GM19043 (cell line): ENCODE data around the gene JAKMIP3.
"Not testable (repeated sequence)": the region's sequence is repeated elsewhere in the genome, so short reads cannot be mapped to it uniquely, and the experiment has no call there.

Experiments
- ATAC-seq: cut with Tn5 transposase; IDR thresholded peaks from one replicate; pipeline ENCODE4 v1.9.1; 2021; ENCODE audit warnings: low read depth; ENCODE audit not compliant: unreplicated experiment

The JAKMIP3 gene

DNA sequence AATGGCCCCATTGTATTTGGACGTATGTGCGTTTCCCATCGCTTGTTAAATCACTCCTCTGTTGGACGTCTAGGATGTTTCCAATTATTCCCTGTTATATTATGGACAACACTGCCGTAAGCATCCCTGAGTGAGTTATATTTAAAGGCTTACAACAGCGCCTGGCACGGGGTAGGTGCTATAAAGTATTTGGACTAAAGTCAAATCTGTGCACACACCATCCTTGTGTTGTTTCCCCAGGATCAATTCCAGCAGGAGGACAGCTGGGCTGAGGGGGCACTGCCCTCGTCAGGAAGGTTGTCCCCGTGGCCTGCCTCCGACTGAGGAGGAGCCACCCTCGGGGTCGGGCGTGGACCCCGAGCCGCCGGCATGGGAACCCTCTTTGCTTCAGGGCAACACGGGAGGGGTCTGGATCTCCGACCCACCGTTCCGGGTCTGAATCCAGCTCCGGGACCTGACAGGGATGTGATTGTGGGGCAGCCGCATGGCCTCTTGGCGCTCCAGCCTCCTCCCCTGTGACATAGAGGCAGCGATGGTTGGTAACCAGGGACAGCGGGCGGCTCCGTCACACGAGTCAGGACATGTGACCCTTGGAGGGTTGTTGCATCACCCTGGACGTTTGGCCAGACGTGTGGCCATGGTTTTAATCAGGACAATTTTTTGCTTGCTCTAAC is 1.5 kb upstream of the JAKMIP3 start:
- ATAC-seq: no peak

DNA sequence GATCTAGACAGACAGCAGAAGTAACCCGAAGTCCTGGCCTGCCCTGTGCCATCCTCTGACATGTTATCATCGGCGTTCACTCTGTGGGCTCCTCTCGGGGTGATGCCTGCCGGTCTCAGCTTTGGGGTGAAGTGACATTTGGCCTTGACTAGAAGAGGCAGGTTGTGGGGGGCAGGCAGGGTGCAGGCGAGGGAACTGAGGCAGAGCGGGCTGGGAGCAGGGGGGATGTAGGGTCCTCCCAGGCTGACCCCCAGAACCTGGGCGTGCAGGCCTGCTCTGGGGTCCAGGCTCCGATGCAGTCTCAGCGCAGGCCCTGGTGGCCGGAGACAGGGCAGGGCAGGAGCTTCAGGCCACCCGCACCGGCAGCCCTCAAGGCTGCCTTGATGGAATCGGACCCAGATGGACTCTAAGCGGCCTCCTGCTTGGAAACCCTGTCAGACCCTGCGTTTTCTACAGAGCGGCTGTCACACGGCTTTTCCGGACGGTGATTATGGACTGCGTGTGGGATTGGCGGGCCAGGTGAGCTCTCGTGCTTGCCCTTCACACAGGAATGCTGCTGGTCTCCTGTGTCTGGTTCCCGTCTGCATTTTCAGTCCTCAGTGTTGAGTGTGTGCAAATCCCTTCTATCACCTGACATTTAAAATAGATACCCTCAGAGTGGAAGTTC is 842 bp upstream of the JAKMIP3 start:
- no peak for ATAC-seq

DNA sequence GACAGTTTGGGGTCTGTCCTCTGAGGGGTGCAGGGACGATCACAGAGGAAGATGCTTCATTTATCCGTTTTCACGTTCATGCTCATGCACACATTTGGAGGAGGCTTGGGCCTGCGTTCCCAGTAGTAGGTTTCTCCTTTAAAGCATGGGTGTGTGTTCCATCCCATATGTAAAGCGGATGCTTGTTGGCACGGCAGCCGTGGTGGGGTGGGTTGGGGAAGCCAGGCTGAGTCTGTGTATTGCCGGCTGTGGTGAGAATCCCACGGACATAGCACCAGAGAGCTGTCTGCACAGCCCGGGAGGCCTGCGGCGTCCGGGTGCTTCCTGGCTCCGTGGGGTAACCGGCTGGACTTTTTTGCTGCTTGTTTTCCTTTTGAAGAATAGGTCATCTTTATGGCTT is 440 bp downstream of the JAKMIP3 start:
- ATAC-seq: no peak

DNA sequence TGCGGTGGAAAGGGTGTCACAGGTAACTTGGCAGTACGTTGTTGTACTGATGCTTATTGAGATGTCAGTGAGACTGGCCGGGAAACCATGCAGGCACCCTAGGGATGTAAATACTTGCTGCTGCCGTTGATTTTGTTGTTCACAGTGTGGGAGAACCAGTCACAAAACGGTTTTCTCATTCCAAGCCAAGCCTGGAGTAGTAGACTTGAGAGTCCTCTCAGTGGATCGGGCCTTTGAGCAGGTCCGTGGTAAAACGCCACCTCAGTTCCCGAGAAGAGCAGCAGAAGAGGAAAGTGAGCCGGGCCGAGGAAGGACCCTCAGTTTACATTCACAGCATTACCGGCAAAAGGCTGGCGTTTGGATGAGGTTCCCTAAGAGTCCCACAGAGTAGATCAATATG is 1.1 kb downstream of the JAKMIP3 start:
- ATAC-seq: no peak

DNA sequence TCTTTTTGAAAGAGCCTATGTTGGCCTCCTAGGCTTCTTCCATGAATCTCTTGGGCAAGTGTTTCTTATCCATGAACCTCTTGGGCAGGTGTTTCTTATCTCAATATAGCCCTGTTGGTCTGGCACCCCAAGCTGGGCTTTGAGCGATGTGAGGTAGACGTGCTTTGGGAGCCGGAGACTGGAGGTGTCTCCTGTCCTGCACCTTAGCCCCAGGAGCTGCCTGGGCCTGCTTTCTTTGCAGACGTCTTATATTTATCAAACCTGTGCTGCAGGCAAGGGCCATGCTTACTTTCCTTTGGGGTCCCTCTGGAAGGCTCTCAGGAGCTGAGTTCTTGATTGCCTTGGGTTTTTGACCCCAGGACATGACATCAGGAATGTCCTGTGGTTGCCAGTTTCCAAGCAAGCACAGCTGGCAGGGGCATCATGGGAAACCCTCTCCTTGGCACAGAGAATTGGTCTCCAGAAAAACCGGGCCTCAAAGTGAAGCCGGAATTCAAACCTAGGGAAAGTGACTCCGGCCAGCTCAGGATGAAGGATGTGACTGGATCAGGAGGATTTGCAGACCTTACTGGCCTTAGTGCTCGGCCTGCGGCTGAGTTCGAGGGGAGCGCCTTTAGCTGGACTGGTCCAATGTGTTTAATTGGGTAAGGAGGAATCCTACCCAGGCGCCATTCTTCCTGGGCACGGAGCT is 2.8 kb downstream of the JAKMIP3 start:
- ATAC-seq: no peak

DNA sequence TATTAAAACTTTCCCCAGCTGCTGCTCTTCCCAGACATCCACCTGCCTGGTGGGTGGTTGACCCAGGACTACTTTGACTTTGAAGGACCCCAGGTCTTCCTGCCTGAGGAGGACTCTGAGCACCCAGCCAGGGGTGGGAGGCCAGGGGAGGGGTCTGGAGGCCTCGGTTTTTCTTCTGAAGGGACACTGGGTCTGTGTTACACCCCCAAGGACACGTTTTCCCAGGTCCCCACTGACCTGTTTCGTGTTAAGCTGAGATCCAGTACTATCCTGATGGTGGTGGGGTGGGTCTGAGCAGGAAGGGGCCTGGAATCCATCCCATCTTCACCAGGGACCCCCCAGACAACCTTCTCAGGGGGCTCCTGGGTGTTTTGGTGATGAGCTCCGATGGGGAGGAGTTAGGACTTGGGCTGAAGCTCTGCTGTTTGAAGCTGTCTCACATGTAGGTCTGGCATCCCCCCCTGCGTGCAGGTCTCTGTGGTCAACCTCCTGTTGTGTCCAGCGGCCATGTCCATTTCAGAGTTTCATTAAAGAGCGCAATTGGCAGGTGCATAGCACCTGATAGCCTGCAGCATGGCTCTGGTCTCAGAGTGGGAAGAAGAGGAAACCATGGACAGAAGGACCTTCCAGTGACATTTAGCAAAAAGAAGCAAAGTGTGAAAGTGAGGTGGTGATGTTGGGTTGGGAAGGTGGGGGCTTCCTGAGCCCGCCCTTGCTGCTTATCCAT is 3.5 kb downstream of the JAKMIP3 start:
- no peak for ATAC-seq

DNA sequence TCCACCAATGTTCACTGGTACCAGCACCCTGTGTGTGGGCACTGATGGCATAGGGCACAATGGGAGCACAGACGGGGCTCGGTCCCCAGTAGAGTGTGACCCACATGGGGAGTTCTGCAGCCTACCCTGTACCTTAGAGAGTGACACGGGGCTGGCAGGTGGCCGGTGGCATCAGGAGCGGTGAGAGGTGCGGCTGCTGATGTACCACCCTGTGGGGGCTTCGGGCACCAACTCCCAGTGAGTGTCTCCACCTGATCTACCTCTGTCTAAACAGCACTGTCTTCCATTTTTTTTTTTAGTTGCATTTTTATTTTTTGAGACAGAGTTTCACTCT is 4.1 kb downstream of the JAKMIP3 start:
- ATAC-seq: no peak

DNA sequence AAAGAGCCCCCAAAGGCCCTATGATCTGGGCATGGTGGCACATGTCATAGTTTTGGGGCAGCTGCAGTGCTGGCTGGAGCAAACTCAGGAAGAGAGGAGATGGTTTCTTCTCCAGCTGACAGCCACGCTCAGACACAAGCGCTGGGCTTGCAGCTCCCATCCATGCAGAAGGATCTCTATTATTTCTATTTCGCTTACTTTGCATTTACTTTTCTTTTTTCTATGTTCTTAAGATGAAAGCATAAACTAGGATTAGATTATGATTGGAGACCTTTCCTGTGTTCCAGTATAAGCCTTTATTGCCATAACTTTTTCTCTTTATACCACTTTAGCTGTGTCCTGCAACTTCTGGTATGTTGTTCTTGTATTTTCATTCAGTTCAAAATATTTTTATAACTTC is 5.0 kb downstream of the JAKMIP3 start:
- no peak for ATAC-seq

DNA sequence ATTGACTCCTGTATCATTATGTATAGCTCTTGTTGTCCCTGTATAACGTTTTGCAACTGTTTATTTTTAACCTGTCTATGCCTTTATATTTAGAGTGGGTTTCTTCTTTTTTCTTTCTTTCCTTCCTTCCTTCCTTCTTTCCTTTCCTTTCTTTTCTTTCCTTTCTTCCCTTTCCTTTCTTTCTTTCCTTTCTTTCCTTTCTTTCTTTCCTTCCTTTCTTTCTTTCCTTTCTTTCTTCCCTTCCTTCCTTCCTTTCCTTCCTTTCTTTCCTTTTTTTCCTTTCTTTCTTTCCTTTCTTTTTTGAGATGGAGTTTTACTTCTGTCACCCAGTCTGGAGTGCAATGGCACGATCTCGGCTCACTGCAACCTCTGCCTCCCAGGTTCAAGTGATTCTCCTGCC is 5.9 kb downstream of the JAKMIP3 start:
- ATAC-seq: no peak

DNA sequence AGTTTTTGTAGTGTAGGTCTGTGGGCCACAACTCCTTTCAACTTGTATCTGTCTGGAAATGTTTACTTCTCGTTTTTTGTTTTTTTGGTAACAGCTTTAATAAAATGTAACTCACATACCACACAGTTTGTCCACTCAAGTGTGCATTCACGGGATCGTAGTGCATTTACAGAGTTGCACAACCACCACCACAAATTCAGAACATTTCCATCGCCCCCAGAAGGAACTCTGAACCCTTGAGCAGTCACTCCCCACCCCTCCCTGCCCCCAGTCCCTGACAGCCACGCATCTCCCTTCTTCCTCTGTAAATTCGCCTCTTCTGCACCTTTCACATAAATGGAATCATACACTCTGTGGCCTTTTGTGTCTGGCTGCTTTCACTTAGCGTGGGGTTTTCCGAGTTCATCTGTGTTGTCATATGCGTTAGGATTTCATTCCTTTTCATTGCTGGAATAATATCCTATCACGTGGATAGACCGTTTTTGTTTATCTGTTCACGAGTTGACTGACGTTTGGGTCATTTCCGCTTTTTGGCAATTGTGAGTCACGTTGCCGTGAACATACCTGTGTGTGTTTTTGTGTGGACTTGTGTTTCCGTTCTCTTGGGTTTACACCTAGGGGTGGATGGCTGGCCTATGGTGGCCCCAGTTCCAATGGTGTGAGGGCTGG is 10.3 kb downstream of the JAKMIP3 start:
- ATAC-seq: no peak

DNA sequence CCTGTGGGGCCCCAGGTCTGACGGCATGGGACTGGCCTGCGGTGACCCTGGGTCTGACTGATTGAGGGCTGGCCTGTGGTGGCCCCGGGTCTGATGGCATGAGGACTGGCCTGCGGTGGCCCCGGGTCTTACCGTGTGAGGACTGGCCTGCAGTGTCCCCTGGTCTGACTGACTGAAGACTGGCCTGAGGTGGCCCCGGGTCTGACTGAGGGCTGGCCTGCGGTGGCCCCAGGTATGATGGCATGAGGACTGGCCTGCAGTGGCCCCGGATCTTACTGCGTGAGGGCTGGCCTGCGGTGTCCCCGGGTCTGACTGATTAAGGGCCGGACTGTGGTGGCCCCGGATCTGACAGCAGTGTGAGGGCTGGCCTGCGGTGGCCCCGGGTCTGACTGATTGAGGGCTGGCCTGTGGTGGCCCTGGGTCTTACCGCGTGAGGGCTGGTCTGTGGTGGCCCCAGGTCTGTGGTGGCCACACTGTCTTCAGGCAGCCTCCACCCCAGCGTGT is 10.9 kb downstream of the JAKMIP3 start:
- no peak for ATAC-seq

DNA sequence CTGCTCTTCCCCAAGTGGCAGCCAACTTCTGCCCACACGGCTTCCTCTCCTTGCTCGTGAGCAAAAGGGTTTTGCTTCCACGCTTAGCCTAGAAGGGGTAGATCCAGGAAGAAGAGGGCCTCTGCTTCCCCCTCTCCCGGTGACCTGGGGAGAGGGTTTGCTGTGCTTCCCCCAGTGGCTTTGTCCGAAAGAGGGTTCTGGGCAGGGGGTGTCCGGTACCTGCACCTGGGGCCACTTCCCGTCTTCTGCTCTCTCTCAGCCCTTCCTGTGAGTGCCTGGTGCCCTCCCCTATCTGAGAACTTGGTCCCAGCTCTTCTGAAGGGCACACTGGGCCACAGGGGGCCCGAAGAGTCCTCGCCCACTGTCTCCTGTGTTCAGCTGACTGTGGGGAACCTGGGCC is 11.3 kb downstream of the JAKMIP3 start:
- no peak for ATAC-seq

DNA sequence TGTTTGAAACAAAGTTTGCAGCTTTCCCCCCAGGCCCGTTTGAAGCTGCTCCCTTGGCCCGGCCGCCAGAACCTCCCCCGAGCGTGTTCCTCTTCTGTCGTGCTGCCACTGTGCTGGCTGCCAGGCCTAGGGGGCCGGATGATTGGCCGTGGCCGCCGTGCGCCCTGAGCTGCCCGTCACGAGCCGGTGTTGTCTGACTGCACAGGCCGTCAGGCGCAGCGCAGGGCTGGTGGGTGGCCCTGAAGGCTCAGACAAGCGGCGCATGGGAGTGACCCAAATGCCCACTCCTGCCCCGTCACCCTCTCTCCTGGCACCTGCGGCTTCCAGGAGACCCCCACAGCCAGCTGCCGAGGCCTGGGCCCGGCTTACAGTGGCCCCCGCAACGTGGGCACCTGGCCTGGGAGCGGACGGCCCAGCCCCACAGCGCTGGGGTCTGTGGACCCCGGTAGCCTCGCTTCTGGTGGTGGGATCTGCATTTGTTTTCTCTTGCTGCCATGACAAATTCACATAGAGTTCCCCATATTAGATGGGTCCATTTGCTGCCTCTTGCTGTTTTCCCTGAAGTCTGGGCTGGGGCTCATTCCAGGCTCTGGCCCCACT is 13.1 kb downstream of the JAKMIP3 start:
- ATAC-seq: no peak

DNA sequence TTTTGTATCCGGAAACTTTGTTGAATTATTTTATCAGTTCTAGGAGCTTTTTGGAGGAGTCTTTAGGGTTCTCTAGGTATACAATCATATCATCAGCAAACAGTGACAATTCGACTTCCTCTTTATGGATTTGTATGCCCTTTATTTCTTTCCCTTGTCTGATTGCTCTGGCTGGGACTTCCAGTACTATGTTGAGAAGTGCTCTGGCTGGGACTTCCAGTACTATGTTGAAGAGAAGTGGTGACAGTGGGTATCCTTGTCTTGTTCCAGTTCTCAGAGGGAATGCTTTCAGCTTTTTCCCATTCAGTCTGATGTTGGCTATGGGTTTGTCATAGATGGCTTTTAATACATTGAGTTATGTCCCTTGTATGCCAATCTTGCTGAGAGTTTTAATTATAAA is 18.6 kb downstream of the JAKMIP3 start:
- ATAC-seq: not testable (repeated sequence)

DNA sequence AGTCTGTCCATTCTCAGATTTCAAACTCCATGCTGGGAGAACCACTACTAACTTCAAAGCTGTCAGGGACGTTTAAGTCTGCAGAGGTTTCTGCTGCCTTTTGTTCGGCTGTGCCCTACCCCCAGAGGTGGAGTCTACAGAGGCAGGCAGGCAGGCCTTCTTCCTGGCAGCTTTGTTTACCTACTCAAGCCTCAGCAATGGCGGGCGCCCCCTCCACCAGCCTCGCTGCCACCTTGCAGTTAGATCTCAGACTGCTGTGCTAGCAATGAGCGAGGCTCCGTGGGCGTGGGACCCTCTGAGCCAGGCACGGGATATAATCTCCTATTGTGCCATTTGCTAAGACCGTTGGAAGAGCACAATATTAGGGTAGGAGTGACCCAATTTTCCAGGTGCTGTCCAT is 27.5 kb downstream of the JAKMIP3 start:
- ATAC-seq: not testable (repeated sequence)

DNA sequence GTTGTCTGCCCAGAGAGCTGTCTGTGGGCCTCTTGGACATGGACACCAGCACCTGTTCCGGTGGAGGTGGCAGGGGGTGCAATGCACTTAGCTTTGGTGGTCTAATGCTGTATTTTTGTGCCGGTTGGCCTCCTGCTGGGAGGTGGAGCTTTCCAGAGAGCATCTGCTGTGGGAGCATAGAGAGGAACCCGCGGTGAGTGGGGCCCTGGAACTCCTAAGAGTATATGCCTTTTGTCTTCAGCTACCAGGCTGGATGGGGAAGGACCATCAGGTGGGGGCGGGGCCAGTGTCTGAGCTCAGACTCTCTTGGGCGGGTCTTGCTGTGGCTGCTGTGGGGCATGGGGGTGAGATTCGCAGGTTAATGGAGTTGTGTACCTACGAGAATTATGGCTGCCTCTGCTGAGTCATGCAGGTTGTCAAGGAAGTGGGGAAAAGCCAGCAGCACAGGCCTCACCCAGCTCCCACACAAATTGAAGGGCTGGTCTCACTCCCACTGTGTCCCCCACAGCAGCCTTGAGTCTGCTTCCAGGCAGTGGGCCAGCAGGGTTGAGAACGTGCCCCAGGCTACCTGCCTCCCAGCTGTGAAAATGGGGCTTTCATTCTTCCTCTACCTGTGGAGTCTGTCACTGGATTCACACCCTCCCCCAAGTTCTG is 29.0 kb downstream of the JAKMIP3 start:
- no peak for ATAC-seq

DNA sequence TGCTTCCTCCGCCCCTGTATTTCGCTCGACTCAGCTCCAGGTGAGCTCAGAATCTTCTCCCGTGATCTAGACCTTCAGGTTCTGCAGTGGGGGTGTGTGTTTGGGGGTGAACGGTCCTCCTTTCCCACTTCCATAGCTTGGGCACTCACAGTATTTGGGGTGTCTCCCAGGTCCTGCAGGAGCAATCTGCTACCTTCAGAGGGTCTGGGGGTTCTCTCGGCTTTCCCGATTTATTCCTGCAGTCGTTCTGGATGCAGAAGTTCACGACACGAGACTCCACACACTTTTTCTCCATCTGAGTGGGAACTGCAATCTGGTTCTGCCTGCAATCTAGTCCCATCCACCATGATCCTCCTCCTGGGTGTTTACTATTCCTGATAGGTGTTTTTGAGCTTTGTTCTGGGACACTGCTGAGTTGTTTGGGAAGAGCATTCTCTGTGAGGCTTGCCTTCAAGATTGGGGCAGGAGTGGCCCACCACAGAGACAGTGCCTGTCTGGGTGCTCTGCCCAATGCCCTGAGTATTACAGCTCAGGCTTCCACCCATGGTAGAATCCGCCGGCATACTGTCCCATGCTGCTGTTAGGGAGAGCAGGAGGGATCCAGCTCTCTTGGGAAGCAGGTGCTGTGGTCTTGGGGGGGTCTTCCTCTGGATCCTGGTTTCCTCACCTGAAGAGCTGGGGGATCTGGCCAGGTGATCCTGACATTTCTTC is 29.8 kb downstream of the JAKMIP3 start:
- ATAC-seq: no peak

DNA sequence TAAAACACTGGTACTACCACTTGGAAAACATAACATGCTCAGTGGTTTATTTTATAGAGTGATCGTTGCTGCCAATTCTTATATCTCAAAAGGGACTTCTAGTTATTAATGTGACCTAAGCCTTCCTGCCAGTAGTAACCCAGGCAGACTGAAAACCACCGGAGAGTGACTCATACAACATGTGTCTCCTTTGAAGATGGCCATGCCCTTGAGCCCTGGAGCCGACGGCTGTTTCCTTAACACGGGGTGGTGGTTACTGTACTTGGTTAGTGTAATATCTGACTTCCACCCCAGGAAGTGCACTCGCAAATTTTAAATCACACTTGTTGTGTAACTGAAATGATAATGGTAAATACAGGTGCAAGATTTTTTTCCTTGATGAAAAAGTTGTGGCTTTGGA is 30.5 kb downstream of the JAKMIP3 start:
- ATAC-seq: no peak

DNA sequence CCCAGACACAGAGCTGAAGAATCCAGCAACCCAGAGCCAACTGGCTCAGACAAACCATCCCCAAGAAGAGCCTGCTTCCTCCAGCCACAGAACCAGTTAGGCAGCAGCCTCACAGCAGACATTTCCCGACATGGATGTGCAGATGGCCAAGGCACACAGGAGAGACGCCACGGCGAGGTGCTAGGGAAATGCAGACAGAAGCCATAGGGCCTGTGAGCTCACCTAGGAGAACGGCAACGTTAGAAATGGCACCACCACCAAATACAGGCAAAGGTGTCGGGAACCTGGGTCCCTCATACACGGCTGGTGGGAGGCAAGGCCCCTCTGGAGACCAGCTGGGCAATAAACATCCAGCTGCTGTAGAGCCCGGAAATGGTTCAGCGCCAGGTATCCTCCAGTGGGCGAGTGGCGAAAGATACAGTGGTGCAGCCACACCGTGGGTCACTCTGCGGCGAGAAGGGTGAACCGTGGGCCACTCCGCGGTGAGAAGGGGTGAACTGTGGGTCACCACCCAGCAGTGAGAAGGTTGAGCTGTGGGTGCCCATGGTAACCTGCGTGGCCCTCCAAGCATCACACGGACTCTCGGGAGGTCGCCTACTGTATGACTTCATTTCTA is 31.2 kb downstream of the JAKMIP3 start:
- no peak for ATAC-seq
